HS-5 (cell line): ENCODE measurements around the gene CDT1.
A peak's percentile ranks its signal among the peaks of the same experiment; 100 is the strongest.

Source experiments
- DNase-seq: peaks from one replicate; pipeline ENCODE4 v3.0.0-alpha.2; 2012; ENCODE audit warnings: low read depth

The CDT1 gene

GRCh38 chr16:88805340-88805715 lies 1.7 kb downstream of the CDT1 start:
- no peak for DNase-seq

DNA sequence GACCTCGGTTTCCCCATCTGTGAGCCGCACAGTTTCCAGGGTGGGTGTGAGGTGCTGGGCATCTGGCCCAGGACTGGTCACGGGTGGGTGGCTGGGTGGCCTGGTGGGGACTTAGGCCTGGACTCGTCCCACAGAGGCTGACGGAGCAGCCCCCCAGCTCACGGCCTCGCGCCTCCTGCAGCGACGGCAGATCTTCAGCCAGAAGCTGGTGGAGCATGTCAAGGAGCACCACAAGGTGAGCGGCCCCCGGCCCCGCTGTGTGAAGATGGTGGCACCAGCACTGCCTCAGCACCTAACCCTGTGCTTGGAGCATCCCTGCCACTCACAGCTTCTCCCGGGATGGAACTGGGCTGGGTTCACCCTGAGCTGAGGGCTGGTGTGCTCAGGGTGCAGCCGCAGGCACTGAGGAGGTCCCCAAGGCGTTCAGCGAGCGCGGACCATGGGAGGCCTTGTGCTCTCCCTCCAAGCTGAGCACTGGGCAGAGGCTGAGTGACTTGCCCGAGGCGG lies 2.4 kb downstream of the CDT1 start:
- DNase-seq, result no peak

GRCh38 chr16:88806491-88807111 lies 3.0 kb downstream of the CDT1 start:
- no peak for DNase-seq

GRCh38 chr16:88807142-88807625 lies 3.6 kb downstream of the CDT1 start:
- DNase-seq, result no peak

GRCh38 chr16:88807626-88808453 lies 4.3 kb downstream of the CDT1 start:
- DNase-seq, result no peak

DNA sequence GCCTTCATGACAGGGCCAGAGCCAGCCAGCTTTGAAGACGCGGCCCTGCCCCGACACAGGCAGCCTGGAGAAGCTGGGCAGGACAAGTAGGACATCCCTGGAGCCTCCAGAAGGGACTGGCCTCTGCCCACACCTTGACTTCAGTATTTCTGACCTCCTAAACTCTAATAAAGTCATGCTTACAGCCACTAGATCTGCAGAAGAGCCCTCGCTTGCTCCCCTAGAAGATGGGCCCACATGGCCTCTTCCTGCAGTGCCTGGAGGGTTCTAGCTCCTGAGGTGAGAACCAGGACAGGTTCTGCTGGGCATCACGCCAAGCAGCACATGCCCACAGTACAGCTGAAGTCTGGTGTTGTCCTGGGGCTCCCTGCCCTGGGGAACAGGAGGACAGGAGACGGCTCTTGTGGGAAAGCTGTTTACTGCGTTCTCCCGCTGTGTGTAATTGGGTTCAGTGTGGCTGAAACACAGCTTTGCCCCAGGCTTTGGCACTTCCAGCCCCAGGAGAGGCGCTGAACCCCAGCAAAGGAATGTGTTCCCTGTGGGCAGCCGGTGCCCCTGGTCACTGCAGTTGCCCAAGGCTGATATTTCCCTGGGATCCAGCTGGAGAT lies 5.6 kb downstream of the CDT1 start:
- no peak for DNase-seq

- DNase-seq, result no peak
Measured at GRCh38 chr16:88809676-88810165, 6.1 kb downstream of the CDT1 start.

GRCh38 chr16:88810166-88810911 lies 6.8 kb downstream of the CDT1 start:
- DNase-seq, result no peak

GRCh38 chr16:88810912-88811768 lies 7.6 kb downstream of the CDT1 start:
- no peak for DNase-seq

DNA sequence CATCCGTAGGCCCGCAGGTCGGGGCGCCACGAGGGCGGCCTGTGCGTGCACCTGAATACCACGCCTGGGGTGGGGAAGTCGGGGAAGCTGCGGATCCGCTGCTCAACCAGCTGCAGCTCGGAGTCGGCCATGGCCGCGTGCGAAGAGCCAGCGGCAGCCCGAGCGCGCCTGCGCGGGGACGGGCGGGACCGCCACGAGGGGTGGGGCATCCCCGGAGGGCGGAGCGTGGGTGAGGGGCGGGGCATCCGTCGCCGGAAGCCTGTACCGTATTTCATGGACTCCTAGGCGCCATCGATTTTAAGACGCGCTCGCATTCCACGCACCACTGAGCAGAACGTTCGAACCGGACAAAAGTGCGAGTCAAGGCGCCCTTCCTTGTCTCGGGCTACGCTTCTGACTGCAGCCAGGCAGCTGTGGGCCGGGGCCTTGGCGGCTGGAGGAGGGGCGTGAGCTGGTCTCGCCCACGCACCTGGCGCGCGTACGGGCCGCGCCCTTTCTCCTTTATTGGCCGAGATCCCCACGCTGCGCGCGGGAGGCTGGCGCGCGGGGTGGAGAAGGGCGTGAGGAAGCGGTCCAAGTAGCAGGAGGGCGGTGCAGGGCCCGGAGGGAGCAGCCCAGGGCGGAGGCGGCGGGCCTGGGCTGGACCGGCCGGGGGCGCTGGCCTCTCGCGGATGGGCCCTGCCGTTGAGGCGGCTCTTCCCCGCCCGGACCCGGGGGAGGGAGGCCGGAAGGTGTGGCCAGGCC lies 8.4 kb downstream of the CDT1 start, which contains the start of gene APRT:
Gene APRT (minus strand): TSS at position 160 of the 744 bp plus-strand sequence. CDS start 29 bp downstream, at position 131.
- peak; percentile 60 for DNase-seq

- DNase-seq, result no peak
Measured at GRCh38 chr16:88812513-88813268, 9.1 kb downstream of the CDT1 start.

GRCh38 chr16:88813269-88814143 lies 9.9 kb downstream of the CDT1 start:
- DNase-seq, result no peak

DNA sequence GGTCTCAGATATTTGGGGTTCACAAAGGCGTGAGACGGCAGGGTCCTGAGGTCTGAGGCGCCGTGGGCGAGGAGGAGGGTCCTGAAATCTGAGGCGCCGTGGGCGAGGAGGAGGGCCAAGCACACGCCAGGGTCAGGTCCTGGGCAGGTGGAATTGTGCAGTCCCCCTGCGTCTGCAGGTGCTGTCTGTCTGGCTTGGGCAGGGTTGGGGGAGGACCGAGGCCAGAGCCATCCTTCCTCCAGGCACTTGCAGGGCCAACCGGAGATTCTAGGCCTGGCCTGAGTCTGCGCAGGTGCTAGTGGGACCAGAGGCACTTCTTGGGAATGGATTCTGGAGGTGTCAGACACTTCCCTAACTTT lies 10.5 kb downstream of the CDT1 start:
- DNase-seq, result no peak

DNA sequence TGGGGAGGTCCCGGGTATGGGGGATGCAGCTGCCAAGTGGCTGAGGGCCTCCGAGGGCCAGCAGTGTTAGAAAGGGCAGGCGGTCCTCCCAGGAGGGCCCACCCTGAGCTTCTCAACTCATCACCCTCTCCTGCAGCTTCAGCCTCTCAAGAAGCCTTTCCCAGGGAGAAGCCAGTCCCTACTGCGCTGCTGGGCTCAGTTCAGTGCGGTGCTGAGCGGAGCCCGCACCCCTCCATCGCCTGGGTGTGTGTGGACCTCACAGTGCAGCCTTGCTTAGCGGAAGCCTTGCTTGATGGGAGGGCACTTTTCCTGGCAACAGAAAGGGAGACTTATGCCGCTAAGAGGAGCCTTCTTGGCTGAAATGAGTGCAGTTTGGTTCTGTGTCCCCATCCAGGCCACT lies 11.6 kb downstream of the CDT1 start:
- no peak for DNase-seq

- DNase-seq, result no peak
Measured at GRCh38 chr16:88815901-88816589, 12.5 kb downstream of the CDT1 start.

DNA sequence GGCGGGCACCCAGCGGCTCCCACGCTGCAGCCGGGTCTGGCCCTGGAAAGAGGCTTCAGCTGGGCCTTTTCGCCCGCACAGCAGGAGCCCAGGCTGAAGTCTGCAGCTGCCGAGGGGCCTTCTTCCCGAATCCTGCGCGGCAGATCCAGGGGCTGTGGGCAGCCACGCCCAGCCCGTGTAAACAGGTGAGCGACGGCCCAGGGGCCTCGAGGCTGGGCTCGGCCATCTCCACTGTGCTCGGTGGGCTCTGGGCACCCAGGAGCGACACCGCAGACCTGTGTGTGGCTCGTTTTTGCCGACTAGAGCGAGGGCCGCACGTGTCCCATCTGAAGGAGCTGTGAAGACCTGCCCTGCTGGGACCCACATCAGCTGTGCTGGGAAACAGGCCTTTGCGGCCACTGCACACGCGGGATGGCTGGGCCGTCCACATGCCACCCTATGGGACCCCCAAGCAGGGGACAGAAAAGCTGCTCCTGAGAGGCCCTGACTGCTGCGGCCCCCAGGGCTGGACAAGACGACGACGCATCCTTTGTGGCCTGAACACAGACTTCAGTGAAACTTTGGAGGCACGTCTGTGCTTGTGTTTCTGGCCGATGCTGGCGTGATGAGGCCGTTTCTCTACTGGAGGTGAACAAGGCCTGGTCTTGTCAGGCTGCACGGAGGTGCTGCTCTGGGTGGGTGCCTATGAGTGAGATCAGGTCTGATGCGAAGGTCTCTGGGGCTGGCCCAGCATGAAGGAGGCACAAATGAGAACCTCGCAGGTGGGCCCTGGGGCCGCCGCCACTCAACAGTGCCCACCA lies 13.3 kb downstream of the CDT1 start:
- DNase-seq, result no peak
